RWPE2 (cell line): Measurements from ENCODE around the gene ABCG2.

Experiments used
- ATAC-seq: fragments of 200-7000 bp; cut with Tn5 transposase; 3 replicates; pipeline ENCODE4 v1.9.1; 2021; ENCODE audit warnings: low read depth
- DNase-seq: peaks from one replicate; pipeline ENCODE4 v3.0.0-alpha.2; 2020; ENCODE audit warnings: low spot score
- H3K27ac ChIP-seq: fragments of 450-650 bp; 2 replicates; pipeline ENCODE4 v1.5.1; 2017; ENCODE audit warnings: mild to moderate bottlenecking; ENCODE audit not compliant: poor library complexity, severe bottlenecking
- H3K27me3 ChIP-seq: fragments of 250-450 bp; sonication (Bioruptor Pico); 2 replicates; pipeline ENCODE4 v1.5.1; 2021; ENCODE audit warnings: mild to moderate bottlenecking, moderate library complexity; ENCODE audit not compliant: insufficient read depth, poor library complexity, severe bottlenecking
- H3K36me3 ChIP-seq: fragments of 250-450 bp; sonication (Bioruptor Pico); 2 replicates; pipeline ENCODE4 v1.5.1; 2020; ENCODE audit warnings: low read depth, mild to moderate bottlenecking, moderate library complexity
- H3K4me1 ChIP-seq: fragments of 250-450 bp; sonication (Bioruptor Pico); 2 replicates; pipeline ENCODE4 v1.5.1; 2021; ENCODE audit warnings: mild to moderate bottlenecking, moderate library complexity; ENCODE audit not compliant: insufficient read depth, poor library complexity, severe bottlenecking
- H3K4me3 ChIP-seq: fragments of 250-450 bp; sonication (Bioruptor Pico); 2 replicates; pipeline ENCODE4 v1.5.1; 2021; ENCODE audit warnings: mild to moderate bottlenecking, moderate library complexity; ENCODE audit not compliant: severe bottlenecking
- H3K9me3 ChIP-seq: fragments of 250-450 bp; sonication (Bioruptor Pico); 2 replicates; pipeline ENCODE4 v1.5.1; 2021; ENCODE audit warnings: mild to moderate bottlenecking, moderate library complexity; ENCODE audit not compliant: severe bottlenecking
- TF ChIP-seq, protein P1 (sequence below): fragments of 450-650 bp; IDR thresholded peaks from one replicate; pipeline ENCODE4 v1.5.1; 2017; ENCODE audit warnings: mild to moderate bottlenecking, moderate library complexity; ENCODE audit not compliant: poor library complexity, severe bottlenecking

Gene ABCG2

DNA sequence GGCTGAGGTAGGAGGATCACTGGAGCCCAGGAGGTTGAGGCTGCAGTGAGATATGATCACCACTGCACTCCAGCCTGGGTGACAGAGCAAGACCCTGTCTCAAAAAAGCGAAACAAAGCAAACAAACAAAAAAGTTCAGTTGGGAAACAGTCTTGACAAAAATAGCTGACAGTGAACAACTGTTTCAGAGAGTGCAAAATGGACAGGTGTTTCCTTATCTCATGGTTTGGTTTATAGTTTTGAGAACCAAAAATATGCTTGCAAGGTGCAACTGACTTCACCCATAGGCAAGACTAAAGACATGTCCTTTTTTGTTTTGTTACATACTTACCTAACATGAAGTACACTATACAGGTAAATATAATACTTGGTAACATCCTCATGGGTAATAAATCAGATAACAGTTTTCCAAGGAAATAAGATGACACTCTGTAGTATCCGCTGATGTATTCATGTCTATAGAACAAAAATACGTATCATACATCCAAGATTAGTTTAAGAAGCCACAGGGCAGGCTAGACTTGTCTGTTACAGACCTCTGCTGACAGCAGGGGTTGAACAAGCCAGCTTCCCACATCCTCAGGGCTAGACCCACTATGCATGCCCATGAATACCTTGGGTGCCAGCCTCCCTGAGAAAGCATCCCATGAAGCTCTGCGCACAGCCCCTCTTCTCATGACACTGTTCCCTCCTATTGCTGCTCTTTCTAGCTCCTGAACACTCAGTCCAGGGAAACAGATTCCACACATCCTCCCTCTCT lies 59.3 kb downstream of the ABCG2 start:
- no peaks in the 10 kb centered on the region for H3K36me3 ChIP-seq
- ATAC-seq = no peak
- TF ChIP-seq, protein P1, sequence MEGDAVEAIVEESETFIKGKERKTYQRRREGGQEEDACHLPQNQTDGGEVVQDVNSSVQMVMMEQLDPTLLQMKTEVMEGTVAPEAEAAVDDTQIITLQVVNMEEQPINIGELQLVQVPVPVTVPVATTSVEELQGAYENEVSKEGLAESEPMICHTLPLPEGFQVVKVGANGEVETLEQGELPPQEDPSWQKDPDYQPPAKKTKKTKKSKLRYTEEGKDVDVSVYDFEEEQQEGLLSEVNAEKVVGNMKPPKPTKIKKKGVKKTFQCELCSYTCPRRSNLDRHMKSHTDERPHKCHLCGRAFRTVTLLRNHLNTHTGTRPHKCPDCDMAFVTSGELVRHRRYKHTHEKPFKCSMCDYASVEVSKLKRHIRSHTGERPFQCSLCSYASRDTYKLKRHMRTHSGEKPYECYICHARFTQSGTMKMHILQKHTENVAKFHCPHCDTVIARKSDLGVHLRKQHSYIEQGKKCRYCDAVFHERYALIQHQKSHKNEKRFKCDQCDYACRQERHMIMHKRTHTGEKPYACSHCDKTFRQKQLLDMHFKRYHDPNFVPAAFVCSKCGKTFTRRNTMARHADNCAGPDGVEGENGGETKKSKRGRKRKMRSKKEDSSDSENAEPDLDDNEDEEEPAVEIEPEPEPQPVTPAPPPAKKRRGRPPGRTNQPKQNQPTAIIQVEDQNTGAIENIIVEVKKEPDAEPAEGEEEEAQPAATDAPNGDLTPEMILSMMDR = no peak
- no peaks in the 10 kb centered on the region for H3K27me3 ChIP-seq
- H3K4me1 ChIP-seq = no peaks in the 10 kb centered on the region
- no peak overlapping the region for H3K27ac ChIP-seq
- no peak overlapping the region for H3K4me3 ChIP-seq
- no peak for DNase-seq
- H3K9me3 ChIP-seq = no peaks in the 10 kb centered on the region

DNA sequence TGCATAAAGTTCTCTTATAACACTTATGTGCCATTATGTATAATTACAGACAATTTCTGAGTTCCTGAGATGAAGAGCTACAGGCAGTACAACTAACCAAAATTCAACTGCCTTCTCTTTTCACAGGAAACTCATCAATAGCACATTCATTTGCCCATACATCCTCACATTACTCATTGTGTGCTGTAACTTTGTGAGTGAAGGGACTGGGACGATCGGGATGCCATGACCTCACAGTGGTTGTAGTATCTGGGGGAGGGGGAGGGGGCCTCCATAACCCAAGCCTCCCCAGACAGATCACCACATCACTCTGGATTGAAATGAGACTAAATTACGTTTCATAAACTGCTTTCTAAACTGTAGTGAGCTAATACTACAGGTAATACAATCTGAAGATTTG lies 60.7 kb downstream of the ABCG2 start:
- no peaks in the 10 kb centered on the region for H3K4me1 ChIP-seq
- H3K36me3 ChIP-seq = no peaks in the 10 kb centered on the region
- H3K4me3 ChIP-seq = no peak overlapping the region
- no peak for ATAC-seq
- DNase-seq = no peak
- no peaks in the 10 kb centered on the region for H3K9me3 ChIP-seq
- no peak overlapping the region for H3K27ac ChIP-seq
- TF ChIP-seq, protein P1 = no peak
- no peaks in the 10 kb centered on the region for H3K27me3 ChIP-seq

DNA sequence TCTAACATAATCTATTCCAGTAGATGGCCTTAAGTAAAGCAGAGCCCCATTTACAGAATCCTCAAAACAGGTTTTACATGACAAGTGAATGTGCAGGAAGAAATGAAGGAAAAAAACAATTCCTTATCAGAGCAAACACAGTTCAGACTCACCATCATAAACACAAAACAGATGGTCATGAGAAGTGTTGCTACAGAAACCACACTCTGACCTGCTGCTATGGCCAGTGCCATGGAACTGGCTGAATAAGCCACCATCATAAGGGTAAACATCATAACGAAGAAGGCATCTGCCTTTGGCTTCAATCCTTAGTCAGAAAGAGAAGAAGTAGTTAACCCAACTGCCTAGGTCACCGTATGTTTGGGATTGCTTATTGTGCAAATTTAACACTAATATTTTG lies 61.1 kb downstream of the ABCG2 start:
- Histone ChIP-seq H3K9me3 (no peaks in the 10 kb centered on the region), H3K4me1 (no peaks in the 10 kb centered on the region), H3K4me3 (no peak overlapping the region), H3K27me3 (no peaks in the 10 kb centered on the region), H3K27ac (no peak overlapping the region), H3K36me3 (no peaks in the 10 kb centered on the region)
- ATAC-seq = no peak
- no peak for DNase-seq
- TF ChIP-seq, protein P1 = no peak

DNA sequence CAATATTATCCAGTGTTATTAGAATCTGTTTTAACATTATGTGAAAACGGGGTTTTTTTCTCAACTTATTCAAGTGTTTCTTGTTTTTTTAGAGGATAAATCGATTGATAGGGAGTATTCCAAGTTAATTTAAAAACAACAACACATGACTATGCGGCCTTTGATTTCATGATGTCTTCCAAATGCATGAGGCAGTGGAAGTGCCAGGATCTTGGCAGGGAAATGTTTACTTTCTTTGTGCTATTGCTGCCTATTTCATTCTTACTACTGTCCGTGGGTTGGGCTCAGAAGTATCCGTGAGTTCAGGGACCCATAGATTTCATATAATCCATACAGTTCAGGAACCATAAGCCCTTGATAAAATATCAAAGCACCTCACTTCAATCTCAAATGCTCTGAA lies 64.6 kb downstream of the ABCG2 start:
- H3K27me3 ChIP-seq = no peaks in the 10 kb centered on the region
- ATAC-seq (no peak), DNase-seq (no peak)
- no peak overlapping the region for H3K4me3 ChIP-seq
- no peaks in the 10 kb centered on the region for H3K9me3 ChIP-seq
- no peak overlapping the region for H3K27ac ChIP-seq
- TF ChIP-seq, protein P1 = no peak
- H3K36me3 ChIP-seq = no peaks in the 10 kb centered on the region
- H3K4me1 ChIP-seq = no peaks in the 10 kb centered on the region

DNA sequence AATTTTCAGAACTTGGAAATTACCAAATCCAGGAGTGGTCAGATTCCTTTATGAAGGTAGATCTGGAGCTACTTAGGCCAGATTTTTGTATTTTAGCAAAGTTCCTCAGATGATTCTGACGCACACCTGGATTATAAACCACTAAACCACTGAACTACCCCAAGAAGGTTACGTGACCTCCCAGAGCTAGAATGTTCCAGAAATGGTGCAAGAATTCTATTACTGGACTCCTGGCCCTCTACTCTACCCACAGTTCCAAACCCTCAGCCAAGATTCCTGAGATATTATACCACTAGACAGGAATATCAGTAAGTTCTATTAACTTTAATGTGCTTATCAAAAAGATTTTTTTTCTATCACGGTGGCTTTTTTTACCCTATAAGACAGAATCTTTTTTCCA lies 67.1 kb downstream of the ABCG2 start:
- no peak overlapping the region for H3K4me3 ChIP-seq
- no peaks in the 10 kb centered on the region for H3K9me3 ChIP-seq
- no peak overlapping the region for H3K27ac ChIP-seq
- TF ChIP-seq, protein P1 = no peak
- H3K27me3 ChIP-seq = no peaks in the 10 kb centered on the region
- H3K4me1 ChIP-seq = no peaks in the 10 kb centered on the region
- H3K36me3 ChIP-seq = no peaks in the 10 kb centered on the region
- DNase-seq = no peak
- ATAC-seq = no peak
